ENCODE data around the gene CCDC85A. TPM values are rescaled to one million over a fixed set of nuclear protein-coding genes. Genes with fewer than 3 reads are reported as not detected.
"Not testable (repeated sequence)": the region's sequence is repeated elsewhere in the genome, so short reads cannot be mapped to it uniquely, and the experiment has no call there.

The CCDC85A gene
- polyA plus RNA-seq (2013, experiment 1 of 2; ENCODE audit: insufficient read length) = 1.7 TPM
- polyA plus RNA-seq (2013, experiment 2 of 2; ENCODE audit: insufficient read length) = 1.7 TPM

GRCh38 chr2:56183643-56184499 lies at the start of gene CCDC85A:
Gene CCDC85A (plus strand): TSS chr2:56183990. CDS start chr2:56184625, 635 bp downstream.
- peak; percentile 76 for DNase-seq

- no peak for DNase-seq
These were observed 48.9 kb upstream of the CCDC85A start for GRCh38 chr2:56134861-56135260.

DNA sequence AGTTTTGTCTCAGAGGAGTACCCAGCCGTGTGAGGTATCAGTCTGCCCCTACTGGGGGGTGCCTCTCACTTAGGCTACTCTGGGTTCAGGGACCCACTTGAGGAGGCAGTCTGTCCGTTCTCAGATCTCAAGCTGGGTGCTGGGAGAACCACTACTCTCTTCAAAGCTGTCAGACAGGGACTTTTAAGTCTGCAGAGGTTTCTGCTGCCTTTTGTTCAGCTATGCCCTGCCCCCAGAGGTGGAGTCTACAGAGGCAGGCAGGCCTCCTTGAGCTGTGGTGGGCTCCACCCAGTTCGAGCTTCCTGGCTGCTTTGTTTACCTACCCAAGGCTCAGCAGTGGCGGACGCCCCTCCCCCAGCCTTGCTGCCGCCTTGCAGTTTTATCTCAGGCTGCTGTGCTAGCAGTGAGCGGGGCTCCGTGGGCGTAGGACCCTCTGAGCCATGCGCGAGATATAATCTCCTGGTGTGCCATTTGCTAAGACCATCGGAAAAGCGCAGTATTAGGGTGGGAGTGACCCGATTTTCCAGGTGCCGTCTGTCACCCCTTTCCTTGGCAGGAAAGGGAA lies 41.2 kb upstream of the CCDC85A start:
- not testable (repeated sequence) for DNase-seq

DNA sequence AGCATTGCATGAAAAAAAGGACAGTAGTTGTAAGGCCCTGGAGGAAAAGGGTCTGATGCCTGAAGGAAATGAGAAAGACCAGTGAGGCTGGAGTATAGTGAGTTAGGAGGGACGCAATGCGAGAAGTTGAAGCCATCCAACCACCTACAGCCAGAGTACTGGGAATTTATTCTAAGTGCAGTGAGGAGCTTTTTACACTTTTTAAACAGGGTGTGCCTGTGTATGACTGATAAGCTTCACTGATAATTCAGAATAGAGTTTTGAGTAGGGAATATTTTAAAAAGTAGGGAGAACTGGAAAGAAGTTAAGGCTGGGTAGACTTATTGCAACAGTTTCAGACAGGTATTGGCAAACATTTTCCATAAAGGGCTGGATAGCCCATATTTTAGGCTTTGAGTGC lies 35.9 kb upstream of the CCDC85A start:
- DNase-seq = no peak

GRCh38 chr2:56148825-56149224 lies 35.0 kb upstream of the CCDC85A start:
- DNase-seq = no peak

DNA sequence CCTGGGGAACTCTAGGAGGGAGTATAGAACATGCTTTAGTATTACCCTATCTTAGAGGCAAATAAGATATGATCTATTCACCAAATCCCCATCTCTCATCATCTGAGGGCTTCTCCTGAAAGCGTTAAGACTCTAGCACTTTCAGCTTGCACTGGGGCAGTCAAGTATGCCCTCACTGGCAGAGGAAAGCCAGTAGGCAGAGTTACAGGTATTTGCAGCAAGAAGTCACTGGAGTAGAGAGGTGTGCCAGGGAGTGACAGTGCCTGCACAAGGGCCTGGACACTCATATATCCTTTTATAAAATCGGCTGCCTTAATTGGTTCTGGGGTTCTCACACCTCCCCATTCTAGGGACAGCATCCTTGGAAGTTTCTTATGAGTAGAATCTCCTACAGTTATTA lies 31.9 kb upstream of the CCDC85A start:
- no peak for DNase-seq

GRCh38 chr2:56155188-56155587 lies 28.6 kb upstream of the CCDC85A start:
- DNase-seq = no peak

GRCh38 chr2:56159875-56160274 lies 23.9 kb upstream of the CCDC85A start:
- not testable (repeated sequence) for DNase-seq

DNA sequence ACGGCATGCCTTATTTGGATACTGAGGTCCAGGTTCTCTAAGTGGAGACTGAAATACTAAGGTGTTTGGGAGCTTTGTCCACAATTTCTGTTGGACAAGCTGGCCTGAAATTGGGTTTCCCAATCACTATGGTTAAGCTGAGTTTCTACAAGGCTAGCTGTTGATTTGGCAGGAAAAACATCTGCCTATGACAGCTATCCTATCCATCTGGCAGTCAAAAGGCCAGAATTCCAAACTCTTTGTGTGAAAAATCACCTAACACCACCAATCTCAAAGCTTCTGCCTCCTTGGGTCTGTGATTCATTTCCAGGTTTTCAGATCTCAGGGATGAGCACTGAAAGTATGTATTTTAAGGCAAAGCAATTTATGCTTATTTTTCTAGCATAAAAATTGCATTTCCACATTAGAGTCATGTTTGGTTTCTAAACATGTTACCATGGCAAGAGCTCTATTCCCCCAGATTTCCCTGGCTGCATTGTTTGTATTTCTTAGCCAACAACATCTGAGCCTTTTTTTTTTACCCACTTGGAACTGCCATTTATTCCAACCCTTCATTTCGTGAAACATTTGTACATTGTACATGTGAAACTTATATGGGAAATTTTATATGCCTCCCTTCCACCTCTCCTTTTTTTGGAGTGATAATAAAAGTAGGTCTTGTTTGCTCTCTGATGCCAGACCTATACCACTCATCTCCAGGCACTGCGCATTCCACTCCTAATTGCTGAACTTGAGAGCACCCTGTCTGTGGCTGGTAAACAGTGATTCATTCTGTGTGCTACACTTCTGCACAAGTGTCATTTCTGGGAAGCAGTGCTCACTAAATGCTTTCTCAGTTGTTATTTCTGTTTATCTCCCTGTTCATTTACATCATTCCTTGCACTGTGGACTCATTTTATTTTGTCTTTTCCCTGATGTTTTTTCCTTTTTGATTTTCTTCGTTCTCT lies 15.9 kb upstream of the CCDC85A start:
- DNase-seq = peak; percentile 13

- no peak for DNase-seq
These were observed 14.3 kb upstream of the CCDC85A start for GRCh38 chr2:56169521-56169920.

GRCh38 chr2:56170504-56170903 lies 13.3 kb upstream of the CCDC85A start:
- DNase-seq = no peak

DNA sequence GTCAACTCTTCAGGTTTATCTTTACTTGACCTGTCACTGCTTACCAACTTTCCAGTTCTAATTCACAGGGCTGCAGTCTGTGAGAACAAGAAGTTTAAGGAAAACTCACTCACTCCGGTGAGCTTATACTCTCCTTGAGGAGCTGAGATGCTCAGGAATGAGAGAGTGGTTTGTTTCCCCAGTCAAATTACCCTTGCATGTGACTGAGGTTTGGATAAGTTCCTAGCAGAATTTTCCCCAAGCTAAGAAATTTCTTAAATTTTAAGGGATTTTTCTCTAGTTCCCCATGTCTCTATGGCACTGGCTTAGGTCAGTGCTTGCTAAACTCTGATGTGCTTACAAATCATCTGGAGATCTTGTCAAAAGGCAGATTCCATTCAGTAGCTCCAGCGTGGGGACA lies 12.8 kb upstream of the CCDC85A start:
- DNase-seq = no peak

- DNase-seq = no peak
These were observed 8.0 kb upstream of the CCDC85A start for GRCh38 chr2:56175779-56176178.

GRCh38 chr2:56177420-56178220 lies 6.2 kb upstream of the CCDC85A start:
- DNase-seq = no peak

DNA sequence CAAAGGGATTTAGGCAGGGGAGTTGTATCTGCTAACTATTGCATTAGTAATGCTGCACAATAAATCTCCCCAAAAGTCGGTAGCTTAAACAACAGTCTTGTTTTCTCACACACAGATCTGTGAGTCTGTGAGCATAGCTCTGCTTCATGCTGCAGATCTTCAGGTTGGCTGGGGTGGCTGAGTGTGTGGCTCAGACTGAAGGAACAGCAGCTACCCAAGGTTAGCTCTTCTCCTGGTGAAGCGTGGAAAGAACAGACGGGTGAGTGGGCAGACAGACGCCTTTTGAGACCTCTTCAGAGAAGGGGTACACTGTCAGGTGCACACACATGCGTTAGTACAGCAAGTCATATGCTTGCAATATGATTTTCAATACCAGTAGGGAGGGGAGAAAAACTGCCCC lies 3.9 kb upstream of the CCDC85A start:
- no peak for DNase-seq

DNA sequence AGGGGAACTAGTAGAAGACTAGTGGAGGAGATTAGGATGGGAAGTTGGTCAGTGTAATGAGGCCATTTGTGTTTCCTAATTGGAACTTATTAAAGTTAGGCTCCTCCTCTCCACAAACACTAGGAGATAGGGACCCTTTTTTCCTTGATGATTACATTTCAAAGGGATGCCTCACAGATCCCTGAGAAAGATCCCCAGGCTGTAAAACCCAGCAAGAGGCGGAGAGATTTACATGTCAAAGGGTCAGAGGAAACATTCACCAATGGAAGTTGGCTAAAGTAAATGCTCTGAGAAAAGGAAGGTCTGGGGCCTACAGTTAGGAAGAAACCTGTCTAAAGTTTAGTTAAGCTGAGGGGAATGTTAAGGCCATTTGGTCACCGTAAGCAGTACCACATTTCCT lies 1.4 kb upstream of the CCDC85A start:
- no peak for DNase-seq

DNA sequence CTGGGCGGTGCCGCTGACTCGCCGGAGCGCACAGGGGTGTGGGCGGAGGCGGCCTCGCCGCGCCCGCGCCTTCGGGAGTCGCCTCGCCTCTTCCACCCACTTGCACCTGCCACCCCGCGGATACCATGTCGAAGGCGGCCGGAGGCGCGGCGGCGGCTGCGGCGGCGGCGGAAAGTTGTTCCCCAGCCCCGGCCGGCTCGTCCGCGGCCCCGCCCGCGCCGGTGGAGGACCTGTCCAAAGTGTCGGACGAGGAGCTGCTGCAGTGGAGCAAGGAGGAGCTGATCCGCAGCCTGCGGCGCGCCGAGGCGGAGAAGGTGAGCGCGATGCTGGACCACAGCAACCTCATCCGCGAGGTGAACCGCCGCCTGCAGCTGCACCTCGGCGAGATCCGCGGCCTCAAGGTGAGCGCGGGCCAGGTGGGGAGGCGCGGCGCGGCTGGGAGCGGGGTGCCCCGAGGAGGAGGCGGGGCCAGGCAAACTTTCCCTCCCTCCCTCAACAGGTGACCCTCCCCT lies 766 bp downstream of the CCDC85A start:
- DNase-seq = no peak

GRCh38 chr2:56185101-56185581 lies 1.4 kb downstream of the CCDC85A start:
- peak; percentile 17 for DNase-seq

GRCh38 chr2:56185582-56186046 lies 1.8 kb downstream of the CCDC85A start:
- DNase-seq = peak; percentile 34

DNA sequence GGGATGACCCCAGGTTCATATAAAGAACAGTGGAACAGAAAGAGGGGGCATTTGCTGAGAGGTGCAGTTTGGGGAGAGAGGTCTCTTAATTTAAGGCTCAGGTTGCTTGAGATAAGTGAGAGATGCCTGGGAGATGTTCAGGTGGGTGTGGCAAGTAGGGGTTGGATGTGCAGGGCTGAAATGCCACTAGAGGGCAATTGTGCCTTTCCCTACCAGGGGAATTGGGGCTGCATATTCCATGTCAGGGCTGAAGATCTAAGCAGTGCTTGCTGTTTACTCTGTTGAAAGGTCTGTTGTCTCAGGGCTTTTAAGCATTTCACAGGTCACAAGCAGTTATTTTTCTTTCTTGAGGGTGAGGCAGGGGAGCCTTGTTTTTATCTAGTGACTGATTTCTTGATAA lies 7.8 kb downstream of the CCDC85A start:
- DNase-seq = peak; percentile 47

GRCh38 chr2:56192664-56193305 lies 9.0 kb downstream of the CCDC85A start:
- DNase-seq = no peak

Data from fibroblast of skin of scalp (primary cell).